Prostate gland (tissue), 2 donors: ENCODE data around the gene DUS2.

ENCODE experiments used
- POLR2A ChIP-seq: fragments of 450-650 bp; IDR thresholded peaks from one replicate; pipeline ENCODE4 v1.6.1; 2016; ENCODE audit warnings: antibody characterized with exemption, mild to moderate bottlenecking
- POLR2AphosphoS5 ChIP-seq: sonication (generic); formaldehyde crosslinking; IDR thresholded peaks from one replicate; pipeline ENCODE4 v1.6.1; 2017; ENCODE audit warnings: antibody characterized with exemption
- TF ChIP-seq, protein P1 (sequence below), 4 experiments: fragments of 200-600 bp in 2 of 4; fragments of 450-650 bp in 2 of 4; sonication (generic) in 2 of 4; IDR thresholded peaks; 1 replicate in 3 of 4; 2 replicates in 1 of 4; pipeline ENCODE4 v1.5.1; 2016 to 2019; ENCODE audit warnings: antibody characterized with exemption in 4 of 4, mild to moderate bottlenecking in 2 of 4, moderate library complexity in 2 of 4

DNA sequence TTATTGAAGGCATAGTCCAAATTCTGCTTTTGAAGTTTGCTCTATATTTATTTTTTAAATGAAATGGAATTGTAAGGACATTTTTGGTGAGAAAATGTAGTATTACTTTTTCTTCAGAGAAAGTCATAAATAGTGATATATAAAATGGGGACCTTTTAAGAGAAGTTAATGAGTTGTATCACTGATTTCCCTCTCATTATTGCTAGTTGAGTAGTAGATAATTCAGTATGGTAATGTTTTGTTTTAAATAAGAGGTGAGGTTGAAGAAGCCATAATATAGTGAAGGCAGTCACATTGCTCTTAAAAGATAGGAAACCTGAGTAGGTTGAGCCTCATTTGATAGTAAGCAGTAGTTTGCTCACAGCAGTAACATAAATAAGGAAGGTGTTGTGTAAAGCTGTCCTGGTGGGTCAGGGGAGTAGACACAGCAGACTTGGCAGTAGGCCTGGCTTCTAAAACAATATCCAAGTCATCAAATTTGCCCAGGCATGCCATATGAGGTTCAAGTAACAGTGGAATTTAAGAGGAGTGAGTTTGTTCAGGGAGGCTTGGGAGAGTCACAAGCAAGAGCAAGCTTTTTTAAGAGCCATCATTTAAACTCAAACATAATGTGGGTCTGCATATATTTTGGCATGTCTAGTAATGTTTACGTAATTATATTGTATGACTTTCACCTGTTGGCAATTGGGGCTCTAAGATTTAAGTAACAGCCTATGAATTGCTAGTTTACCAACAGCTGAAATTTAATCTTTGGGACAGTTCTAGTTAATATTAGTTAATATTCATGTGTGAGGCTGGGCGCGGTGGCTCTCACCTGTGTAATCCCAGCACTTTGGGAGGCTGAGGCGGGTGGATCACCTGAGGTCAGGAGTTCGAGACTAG lies 68.5 kb downstream of the DUS2 start:
- TF ChIP-seq, protein P1, sequence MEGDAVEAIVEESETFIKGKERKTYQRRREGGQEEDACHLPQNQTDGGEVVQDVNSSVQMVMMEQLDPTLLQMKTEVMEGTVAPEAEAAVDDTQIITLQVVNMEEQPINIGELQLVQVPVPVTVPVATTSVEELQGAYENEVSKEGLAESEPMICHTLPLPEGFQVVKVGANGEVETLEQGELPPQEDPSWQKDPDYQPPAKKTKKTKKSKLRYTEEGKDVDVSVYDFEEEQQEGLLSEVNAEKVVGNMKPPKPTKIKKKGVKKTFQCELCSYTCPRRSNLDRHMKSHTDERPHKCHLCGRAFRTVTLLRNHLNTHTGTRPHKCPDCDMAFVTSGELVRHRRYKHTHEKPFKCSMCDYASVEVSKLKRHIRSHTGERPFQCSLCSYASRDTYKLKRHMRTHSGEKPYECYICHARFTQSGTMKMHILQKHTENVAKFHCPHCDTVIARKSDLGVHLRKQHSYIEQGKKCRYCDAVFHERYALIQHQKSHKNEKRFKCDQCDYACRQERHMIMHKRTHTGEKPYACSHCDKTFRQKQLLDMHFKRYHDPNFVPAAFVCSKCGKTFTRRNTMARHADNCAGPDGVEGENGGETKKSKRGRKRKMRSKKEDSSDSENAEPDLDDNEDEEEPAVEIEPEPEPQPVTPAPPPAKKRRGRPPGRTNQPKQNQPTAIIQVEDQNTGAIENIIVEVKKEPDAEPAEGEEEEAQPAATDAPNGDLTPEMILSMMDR (IDR thresholded peaks at IDR 0.05), result no peak
- TF ChIP-seq POLR2A (no peak), POLR2AphosphoS5 (peak; percentile 49)
